HG03196 (cell line): ENCODE measurements around the gene NBAS.

ENCODE experiments used
- ATAC-seq: cut with Tn5 transposase; IDR thresholded peaks from one replicate; pipeline ENCODE4 v1.9.1; 2021; ENCODE audit not compliant: unreplicated experiment

Gene NBAS

DNA sequence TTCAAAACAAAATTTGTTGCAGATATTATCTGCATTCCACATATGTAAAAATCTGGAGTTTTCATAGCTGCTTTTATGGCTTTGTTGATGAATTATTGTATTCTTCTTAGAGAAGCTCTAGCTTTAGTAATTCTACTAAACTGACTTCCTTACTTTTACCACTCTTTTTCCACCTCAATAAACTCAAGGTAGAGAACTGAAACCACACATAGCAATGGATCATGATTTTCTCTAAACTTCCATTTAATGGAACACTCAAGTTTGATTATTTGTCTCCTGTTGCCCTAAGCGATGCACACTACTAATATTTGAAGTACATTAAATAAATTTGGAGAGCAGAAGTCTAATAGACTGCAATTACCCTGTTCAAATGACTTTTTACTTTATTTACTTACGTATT is 192.0 kb downstream of the NBAS start:
- no peak for ATAC-seq

DNA sequence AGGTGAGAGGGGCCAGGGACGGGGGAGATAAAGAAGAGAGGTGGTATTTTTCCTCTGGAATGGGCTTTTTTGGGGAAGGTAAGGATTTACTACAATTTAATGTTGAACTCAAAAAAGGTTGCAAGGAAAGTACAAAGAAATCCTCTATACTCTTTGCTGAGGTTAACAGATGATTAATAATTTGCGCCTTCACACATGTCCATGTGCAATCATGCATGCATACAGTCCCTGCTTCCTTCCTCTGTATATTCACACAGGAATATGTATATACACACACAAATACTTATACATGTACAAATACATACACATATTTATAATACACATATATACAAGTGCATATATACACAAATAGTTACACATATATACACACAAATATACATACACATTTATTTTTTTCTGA is 193.4 kb downstream of the NBAS start:
- peak; percentile 65 for ATAC-seq

DNA sequence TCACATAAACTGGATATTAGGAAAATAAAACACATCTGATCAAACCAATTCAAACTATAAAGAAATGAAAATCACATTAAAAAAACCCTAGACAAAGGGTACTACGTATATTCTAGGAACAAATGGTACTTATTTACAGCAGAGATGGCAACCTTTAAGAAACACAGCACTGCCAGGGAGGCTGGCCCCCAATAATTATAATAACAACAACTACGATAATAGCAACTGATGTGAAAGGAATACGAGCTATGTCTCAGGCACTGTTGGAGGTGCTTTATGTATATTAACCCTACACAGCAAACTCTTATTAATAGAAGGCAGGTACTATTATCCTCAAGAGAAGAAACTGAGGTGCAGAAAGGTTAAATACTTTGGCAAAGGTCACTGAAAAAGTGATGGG is 193.9 kb downstream of the NBAS start:
- no peak for ATAC-seq

DNA sequence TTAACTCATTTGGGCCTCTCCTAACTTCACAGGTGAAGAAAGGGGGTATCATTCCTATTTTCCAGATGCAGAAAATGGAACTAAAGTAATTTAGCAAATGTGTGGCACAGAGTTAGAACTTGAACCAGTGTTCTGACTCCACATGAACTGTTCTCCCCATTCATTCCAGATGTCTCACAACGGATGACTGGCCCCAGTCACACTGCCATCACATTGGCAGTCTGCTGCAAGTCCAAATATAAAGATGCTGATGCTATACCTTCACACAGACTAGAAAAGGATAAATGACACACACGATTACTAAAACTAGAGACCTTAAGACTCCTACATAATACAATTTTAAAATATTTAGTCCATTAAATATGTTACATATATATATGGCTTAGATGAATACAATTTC is 195.7 kb downstream of the NBAS start:
- ATAC-seq, result no peak

DNA sequence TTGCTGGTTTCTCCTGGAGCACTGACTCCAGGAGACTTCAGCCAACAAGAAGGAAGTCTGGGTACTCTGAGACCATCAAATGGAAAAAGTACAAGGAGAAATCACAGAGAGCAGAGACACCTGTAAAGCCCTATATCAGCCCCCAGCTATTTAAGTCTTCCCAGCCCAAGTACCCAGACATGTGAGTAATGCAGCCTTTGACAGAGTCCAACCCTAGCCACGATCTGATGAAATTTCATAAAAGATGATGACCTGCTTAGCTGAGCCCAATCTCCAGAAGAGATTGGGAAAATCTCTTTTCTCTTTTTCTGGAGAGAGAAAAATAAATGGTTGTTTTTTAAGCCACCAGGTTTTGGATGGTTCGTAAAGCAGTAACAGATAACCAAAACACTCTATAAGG is 196.6 kb downstream of the NBAS start:
- no peak for ATAC-seq

DNA sequence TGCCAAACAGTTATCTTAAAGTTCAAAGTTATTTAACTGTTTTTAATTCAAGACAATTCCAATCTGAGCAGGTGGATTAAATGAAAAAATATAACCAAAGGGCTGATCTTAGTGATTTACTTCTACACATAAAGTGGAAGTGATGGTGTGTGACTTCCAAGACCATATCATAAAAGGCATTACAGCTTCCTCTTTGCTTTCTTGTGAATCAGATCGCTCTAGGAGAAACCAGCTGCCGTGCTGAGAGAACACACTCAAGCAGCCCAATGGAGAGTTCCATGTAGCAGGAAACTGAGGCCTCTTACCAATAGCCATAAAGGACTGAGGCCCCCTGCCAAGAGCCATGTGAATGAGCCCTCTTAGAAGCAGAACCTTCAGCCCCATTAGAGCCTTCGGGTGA is 197.4 kb downstream of the NBAS start:
- no peak for ATAC-seq

DNA sequence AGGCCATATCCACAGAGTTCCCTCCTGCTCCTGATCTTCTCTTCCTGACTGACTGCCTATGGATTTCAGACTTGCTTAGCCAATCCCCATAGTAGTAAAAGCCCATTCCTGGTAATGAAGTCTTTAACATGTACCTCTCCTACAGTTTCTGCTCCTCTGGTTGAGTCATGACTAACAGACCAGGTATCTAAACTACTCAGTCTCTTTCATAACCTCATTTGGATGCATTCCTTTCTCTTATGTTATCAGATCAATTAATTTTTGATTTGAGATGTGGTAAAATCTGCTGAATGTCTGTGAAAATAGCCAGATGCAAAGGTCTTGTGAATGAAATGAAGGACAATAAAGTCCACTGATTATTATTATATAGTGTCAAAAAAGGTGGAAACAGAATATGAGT is 198.0 kb downstream of the NBAS start:
- no peak for ATAC-seq

DNA sequence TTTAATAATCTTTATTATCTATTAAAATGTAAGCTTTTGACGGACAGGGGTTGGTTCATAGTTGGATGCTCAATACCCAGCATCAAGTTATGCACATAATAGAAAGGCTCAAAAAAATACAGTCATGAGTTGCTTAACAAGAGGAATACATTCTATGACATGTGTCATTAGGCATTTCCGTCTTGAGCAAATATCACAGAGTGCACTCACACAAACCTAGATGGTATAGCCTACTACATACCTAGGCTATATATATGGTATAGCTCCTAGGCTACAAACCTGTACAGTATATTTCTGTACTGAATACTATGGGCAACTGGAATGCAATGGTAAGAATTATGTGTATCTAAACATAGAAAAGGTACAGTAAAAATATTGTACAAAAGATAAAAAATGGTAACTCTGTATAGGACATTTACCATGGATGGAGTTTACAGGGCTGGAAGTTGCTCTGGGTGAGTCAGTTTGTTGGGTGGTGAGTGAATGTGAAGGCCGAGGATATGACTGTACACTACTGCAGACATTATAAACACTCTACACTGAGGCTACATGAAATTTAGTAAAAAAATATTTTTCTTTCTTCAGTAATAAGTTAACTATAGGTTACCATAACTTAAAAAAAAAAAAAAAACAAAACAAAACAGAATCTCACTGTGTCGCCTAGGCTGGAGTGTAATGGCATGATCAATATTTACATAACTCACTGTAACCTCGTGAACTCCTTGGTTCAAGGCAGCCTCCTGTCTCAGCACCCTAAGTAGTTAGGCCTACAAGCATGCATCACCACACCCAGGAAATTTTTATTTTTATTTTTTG is 201.2 kb downstream of the NBAS start:
- no peak for ATAC-seq

DNA sequence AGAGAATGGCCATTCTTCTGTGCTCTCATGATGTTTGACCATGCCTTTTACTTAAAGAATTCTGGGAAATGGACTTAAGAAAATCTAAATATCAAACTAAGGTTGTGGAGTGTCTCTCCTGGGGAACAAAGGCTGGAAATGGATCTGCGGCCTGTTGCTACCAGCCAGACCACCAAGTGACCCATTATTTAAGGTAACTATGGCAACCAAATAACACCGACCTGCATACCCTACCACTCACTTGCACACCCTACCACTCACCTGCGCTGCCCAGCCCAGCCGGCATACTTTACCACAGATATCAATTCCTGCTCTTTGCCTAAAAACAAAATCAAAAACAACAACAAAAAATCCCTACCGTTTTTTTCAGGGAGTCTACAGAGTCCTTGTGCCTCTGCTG is 203.2 kb downstream of the NBAS start:
- ATAC-seq, result no peak

DNA sequence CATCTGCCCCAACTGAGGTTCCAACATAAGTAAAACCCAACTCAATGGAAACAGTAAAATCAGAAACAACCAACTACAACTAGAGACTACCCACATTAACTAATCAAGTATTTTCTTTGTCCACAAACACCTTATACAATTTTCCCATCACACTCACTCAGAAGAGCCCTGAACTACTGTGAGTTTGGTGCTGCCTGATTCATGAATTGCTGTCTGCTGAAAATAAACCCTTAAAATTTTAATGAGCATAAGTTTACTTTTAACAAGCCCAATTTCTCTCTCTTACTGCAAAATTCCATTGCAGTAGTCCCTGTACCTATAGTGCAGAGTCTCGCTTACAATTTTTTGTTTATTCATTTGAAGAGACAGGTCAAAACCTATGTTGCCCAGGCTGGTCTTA is 203.9 kb downstream of the NBAS start:
- no peak for ATAC-seq

DNA sequence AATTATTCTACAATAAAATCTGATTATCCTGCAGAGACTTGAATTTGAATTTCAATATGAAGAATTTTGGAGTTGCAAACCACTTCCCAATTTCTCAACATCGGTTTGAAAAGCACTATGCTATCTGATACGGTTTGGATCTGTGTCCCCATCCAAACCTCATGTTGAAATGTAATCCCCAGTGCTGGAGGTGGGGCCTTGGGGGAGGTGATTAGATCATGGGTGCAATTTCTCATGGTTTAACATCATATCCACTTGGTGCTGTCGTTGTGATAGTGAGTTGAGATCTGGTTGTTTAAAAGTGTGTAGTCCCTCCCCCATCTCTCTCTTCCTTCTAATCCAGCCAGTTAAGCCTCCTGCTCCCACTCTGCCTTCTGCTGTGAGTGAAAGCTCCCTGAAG is 205.7 kb downstream of the NBAS start:
- no peak for ATAC-seq

DNA sequence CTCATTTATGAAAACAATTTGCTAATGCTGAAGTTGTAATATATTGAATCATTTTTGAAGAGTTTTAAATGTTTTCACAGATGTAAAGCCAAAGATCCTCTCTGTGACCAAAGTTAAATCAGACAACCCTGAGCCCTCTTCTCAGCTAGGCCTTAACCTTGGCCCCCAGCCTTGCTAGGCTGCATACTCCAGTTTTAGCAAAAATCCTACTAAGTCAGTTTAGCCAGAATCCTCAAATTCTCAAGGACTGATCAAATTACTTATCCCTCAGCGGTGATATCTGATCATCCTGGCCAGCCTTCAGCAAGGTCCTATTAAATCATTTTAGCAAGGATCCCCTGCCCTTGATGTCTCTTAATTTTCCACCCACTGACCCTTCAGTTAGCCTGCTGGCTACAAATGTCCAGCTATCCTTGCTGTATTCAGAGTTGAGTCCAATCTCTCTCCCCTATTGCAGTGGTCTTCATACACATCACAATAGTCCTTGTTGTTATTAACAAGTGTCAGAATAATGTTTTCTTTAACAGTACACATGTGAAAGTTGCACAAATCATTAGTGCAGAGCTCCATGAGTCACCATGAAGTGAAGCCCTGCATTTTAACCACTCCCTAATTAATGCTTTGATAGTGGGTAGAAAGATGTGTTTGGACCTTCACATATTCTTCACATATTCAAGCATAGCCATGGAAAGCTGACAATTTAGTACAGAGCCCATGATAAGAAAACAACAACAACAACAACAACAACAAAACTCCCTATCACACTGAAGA is 206.4 kb downstream of the NBAS start:
- no peak for ATAC-seq

DNA sequence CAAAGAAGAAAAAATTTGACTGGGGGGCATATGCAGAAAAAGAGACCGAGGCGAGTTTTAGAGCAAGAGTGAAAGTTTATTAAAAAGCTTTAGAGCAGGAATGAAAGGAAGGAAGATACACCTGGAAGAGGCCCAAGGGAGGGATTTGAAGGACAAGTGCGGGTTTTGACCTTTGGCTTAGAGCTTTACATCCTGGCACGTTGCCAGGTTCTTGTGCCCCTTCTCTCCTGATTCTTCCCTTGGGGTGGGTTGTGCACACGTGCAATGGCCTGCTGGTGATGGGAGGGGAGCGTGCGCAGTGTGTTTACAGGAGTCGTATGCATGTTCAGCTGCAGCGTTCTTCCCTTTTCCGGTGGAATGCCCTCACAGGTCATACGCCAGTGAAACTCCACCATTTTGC is 208.8 kb downstream of the NBAS start:
- ATAC-seq, result no peak

DNA sequence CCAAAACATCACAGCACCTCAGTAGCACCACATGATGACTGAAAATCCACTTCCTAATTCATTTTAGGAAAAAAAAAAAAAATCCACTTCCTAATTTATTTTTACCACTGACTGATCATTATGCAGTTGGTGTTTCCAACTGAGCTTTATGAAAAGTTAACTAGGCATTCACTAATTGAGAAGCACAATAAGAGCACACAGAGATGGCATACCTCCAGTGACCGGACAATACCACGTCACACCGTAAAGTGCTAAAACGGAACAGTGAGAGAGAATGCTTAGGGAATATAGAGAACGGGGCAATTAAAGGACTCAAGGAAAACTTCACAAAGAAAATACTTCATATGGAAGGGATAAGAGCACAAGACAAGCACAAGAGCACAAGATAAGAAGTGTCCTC is 212.5 kb downstream of the NBAS start:
- no peak for ATAC-seq

DNA sequence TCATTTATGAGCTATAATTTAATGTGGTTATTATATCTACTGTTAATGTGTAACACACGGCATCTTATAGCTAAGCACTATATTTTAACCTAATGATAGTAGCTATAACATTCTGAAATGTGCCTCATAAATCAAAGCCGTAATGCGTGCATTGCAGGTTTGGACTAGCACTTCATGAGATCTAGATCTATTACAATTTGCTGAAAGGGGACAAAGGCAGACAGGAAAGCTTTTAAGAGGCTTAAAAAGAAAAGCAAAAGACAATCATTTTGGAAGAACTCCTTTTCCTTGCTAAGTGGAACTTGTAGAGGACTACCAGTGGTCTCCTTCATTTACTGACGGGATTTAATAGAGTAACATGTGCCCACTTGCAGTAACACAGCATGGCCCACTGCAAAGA is 213.1 kb downstream of the NBAS start:
- ATAC-seq, result no peak

DNA sequence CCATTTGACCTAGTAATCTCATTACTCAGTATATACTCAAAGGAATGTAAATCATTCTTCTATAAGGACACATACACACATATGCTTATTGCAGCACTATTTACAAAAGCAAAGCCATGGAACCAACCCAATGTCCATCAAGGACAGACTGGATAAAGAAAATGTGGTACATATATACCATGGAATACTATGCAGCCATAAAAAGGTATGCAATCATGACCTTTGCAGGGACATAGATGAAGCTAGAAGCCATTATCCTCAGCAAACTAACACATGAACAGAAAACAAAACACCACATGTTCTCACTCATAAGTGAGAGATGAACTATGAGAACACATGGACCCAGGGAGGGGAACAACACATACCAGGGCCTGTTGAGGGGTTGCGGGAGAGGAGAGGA is 214.5 kb downstream of the NBAS start:
- no peak for ATAC-seq

DNA sequence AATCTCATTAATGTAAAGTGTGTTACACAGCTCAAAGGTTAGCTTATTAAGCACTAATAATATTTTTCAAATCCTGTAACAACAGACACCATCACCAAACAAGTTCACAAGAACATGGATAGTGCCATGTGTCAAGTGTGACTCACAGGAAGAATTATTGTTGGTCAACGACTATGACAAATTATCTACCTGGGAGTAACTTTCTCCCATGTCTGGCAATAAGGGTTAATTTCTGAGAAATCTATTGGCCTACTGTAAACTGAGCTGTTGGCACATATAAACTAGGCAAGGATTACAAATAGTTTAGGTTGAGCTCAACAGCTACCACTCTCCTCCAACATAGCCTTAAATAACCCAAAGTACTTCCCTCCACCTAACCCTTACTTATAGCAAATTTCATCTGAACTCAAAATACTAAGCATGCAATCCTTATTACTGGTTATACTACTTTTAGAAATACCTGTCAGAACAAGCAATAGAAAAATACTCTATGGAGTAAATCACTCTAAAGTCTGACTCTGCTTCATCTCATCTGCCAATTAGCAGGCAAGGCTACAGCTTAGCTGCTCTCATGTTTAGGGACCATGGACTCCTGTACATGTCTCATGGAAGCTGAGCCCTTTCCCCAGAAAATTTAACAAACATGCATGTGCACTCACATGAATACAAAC is 223.0 kb downstream of the NBAS start:
- no peak for ATAC-seq

DNA sequence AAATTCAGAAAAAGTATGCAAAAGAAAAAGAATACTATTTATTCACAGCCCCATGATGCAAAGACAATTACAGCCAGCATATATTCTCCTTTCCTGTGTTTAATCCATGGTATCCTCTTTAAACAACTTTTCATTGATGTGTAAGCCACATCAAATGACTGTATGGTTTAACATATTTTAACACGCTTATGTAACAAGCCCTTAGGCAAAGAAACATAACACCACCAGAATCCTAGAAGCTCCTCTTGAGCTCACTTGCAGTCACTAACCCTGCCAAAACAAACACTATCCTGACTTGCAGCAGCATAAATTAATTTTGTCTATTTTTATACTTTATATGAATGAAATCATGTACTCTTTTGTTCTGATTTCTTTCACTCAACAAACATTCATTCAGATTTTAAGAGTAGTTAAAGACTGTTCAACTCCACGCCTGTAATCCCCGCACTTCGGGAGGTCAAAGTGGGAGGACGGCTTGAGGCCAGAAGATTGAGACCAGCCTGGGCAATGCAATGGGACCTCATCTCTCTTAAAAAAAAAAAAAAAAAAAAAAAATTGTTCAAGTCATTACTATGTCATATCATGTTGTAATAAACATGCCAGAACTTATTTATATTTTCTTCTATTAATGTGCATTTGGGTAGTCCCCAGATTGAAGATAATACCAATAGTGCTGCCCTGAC is 226.3 kb downstream of the NBAS start:
- no peak for ATAC-seq

DNA sequence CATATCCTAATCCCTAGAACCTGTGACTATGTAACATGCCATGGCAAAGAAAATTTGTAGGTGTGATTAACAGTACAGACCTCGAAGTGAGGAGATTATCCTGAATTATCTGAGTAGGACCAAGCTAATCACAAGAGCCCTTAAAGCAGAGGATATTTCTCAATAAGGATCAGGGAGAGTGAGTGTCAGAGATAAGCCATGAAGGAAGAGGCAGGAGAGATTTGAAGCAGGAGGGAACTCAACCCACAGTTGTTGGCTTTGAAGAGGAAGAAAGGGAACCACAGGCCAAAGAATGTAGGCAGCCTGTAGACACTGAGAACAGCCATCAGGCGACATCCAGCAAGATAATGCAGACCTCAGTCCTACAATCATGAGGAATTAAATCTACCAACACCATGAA is 229.3 kb downstream of the NBAS start:
- no peak for ATAC-seq

DNA sequence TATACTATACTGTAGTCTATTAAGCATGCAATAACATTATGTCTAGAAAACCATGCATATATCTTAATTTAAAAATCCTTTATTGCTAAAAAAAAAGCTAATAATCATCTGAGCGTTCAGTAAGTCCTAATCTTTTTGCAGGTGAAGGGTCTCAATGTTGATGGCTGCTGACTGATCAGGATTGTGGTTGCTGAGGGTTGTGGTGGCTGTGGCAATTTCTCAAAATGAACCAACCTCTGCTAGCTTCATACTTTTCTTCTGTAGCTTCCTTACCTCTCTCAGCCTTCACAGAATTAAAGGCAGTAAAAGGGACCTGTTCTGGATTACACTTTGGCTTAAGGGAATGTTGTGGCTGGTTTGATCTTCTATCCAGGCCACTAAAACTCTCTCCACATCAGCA is 235.8 kb downstream of the NBAS start:
- no peak for ATAC-seq

DNA sequence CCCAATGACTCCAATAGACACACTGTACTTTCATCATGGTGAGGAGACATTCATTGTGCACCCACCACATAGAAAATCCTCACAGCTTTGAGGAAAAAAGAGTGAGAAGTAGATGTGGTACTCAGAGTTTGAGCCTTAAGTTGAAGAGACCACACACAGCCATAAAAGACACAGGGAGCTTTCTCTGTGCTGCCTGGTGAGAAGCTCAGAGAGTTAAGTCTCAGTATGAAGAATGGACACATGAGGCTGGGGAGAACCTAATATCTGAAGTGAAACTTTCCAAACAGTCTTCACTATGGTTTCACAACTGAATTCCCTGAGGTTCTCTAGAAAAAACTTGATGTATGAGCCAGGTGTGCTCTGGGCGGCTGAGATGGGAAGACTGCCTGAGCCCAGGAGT is 237.9 kb downstream of the NBAS start:
- ATAC-seq, result no peak
